IMR-90 (cell line): ENCODE measurements around the gene C5. TPM values are rescaled to one million over a fixed set of nuclear protein-coding genes. Genes with fewer than 3 reads are reported as not detected.

Experiments
- ATAC-seq: fragments of 200-7000 bp; cut with Tn5 transposase; 2 replicates; pipeline ENCODE4 v1.9.1; 2020; ENCODE audit warnings: low read depth, mild to moderate bottlenecking, moderate library complexity
- BruUV-seq: library from RNA; stranded (reverse); fragments of 400-500 nt; replicated peaks from 2 replicates; lab custom pipeline; 2021; lab: Mats Ljungman, UMichigan
- CTCF ChIA-PET: fragments of 300-600 bp; formaldehyde crosslinking; extraction: SDS; loops from one replicate; lab custom pipeline; 2021; ENCODE audit warnings: antibody characterized with exemption; lab: Yijun Ruan, JAX
- POLR2A ChIA-PET: fragments of 300-600 bp; sonication (Branson Sonifier 250); formaldehyde crosslinking; loops from one replicate; lab custom pipeline; 2022; ENCODE audit warnings: antibody characterized with exemption; ENCODE audit not compliant: unreplicated experiment; lab: Charles Lee
- DNase-seq: peaks from one replicate; pipeline ENCODE4 v3.0.0; 2013
- H2AFZ ChIP-seq: replicated peaks from 2 replicates; pipeline ENCODE3; 2013; ENCODE audit warnings: low read length, mild to moderate bottlenecking; ENCODE audit not compliant: poor library complexity
- H2AK5ac ChIP-seq: 2 replicates; pipeline ENCODE4 v1.6.1; 2013; ENCODE audit warnings: low read depth, low read length, inconsistent platforms
- H2AK9ac ChIP-seq: replicated peaks from 2 replicates; pipeline ENCODE3; 2013; ENCODE audit warnings: mild to moderate bottlenecking, low read depth, low read length, moderate library complexity; ENCODE audit not compliant: poor library complexity
- H2BK120ac ChIP-seq: 2 replicates; pipeline ENCODE4 v1.6.1; 2013; ENCODE audit warnings: low read depth, low read length, inconsistent platforms
- H2BK15ac ChIP-seq: 3 replicates; pipeline ENCODE4 v1.6.1; 2013; ENCODE audit warnings: low read depth, low read length, inconsistent platforms
- H2BK20ac ChIP-seq: 2 replicates; pipeline ENCODE4 v1.6.1; 2013; ENCODE audit warnings: low read depth, mild to moderate bottlenecking, inconsistent platforms, low read length, moderate library complexity
- H2BK5ac ChIP-seq: 2 replicates; pipeline ENCODE4 v1.6.1; 2013; ENCODE audit warnings: mild to moderate bottlenecking, low read depth, low read length, inconsistent platforms; ENCODE audit not compliant: poor library complexity, severe bottlenecking
- H3K14ac ChIP-seq: replicated peaks from 2 replicates; pipeline ENCODE4 v1.6.1; 2013; ENCODE audit warnings: low read depth, low read length, inconsistent platforms
- H3K18ac ChIP-seq: 2 replicates; pipeline ENCODE4 v1.6.1; 2013; ENCODE audit warnings: low read depth, low read length, control low read depth
- H3K23ac ChIP-seq: 2 replicates; pipeline ENCODE4 v1.6.1; 2013; ENCODE audit warnings: low read depth, low read length, inconsistent platforms
- H3K27ac ChIP-seq: 2 replicates; pipeline ENCODE4 v1.5.1; 2013; ENCODE audit warnings: mild to moderate bottlenecking, control low read depth, low read length; ENCODE audit not compliant: insufficient read depth
- H3K27me3 ChIP-seq: 2 replicates; pipeline ENCODE4 v1.6.1; 2013; ENCODE audit warnings: low read length; ENCODE audit not compliant: control insufficient read depth, insufficient read depth
- H3K36me3 ChIP-seq: 2 replicates; pipeline ENCODE4 v1.6.1; 2013; ENCODE audit warnings: low read length, mixed read lengths; ENCODE audit not compliant: control insufficient read depth, insufficient read depth
- H3K4ac ChIP-seq: 2 replicates; pipeline ENCODE4 v1.6.1; 2013; ENCODE audit warnings: low read depth, low read length, inconsistent platforms
- H3K4me1 ChIP-seq: 2 replicates; pipeline ENCODE4 v1.6.1; 2013; ENCODE audit warnings: low read length, mixed read lengths; ENCODE audit not compliant: control insufficient read depth, insufficient read depth
- H3K4me2 ChIP-seq: 2 replicates; pipeline ENCODE4 v1.6.1; 2013; ENCODE audit warnings: low read depth, mild to moderate bottlenecking, control low read depth, low read length, moderate library complexity
- H3K4me3 ChIP-seq: 2 replicates; pipeline ENCODE4 v1.5.1; 2013; ENCODE audit warnings: low read depth, mild to moderate bottlenecking, control low read depth, low read length, moderate library complexity; ENCODE audit not compliant: insufficient read depth
- H3K56ac ChIP-seq: 2 replicates; pipeline ENCODE4 v1.6.1; 2013; ENCODE audit warnings: low read length, inconsistent platforms; ENCODE audit not compliant: insufficient read depth; ENCODE audit errors: extremely low read depth
- H3K79me1 ChIP-seq, 2 experiments: 2 replicates each; pipeline ENCODE4 v1.6.1; 2013; ENCODE audit warnings: low read length in 2 of 2, inconsistent platforms in 1 of 2, low read depth in 1 of 2
- H3K9ac ChIP-seq: 2 replicates; pipeline ENCODE4 v1.6.1; 2013; ENCODE audit warnings: low read depth, low read length, control low read depth
- H3K9me1 ChIP-seq: 2 replicates; pipeline ENCODE4 v1.6.1; 2013; ENCODE audit warnings: low read length, inconsistent platforms; ENCODE audit not compliant: insufficient read depth
- H3K9me3 ChIP-seq: 2 replicates; pipeline ENCODE4 v1.6.1; 2013; ENCODE audit warnings: low read length; ENCODE audit not compliant: control insufficient read depth, insufficient read depth
- H4K20me1 ChIP-seq: 2 replicates; pipeline ENCODE4 v1.6.1; 2013; ENCODE audit warnings: low read length, inconsistent platforms; ENCODE audit not compliant: insufficient read depth
- H4K5ac ChIP-seq: 2 replicates; pipeline ENCODE4 v1.6.1; 2013; ENCODE audit warnings: mild to moderate bottlenecking, low read depth, low read length, control low read depth
- H4K8ac ChIP-seq, 2 experiments: 2 replicates each; pipeline ENCODE4 v1.6.1; 2013; ENCODE audit warnings: low read depth in 2 of 2, low read length in 2 of 2, control low read depth in 1 of 2, inconsistent platforms in 1 of 2
- H4K91ac ChIP-seq: 2 replicates; pipeline ENCODE4 v1.6.1; 2013; ENCODE audit warnings: low read depth, low read length, inconsistent platforms; ENCODE audit not compliant: insufficient read depth
- BHLHE40 ChIP-seq: fragments of 150-350 bp; IDR thresholded peaks from 2 replicates; pipeline ENCODE4 v1.6.1; 2016; ENCODE audit warnings: mild to moderate bottlenecking, low read depth, low read length
- CEBPB ChIP-seq: IDR thresholded peaks from 2 replicates; pipeline ENCODE4 v1.6.1; 2012; ENCODE audit warnings: low read depth, low read length, improper control_type of control experiment
- CTCF ChIP-seq: conservative IDR thresholded peaks from 2 replicates; pipeline ENCODE4 v1.5.1; 2012; ENCODE audit warnings: mild to moderate bottlenecking, low read depth, low read length, improper control_type of control experiment
- MAZ ChIP-seq: IDR thresholded peaks from 2 replicates; pipeline ENCODE4 v1.6.1; 2012; ENCODE audit warnings: low read depth, mild to moderate bottlenecking, low read length, improper control_type of control experiment, moderate library complexity, borderline replicate concordance
- WGBS, 2 experiments: methylation state at CpG; one replicate each; pipeline versions ENCODE4 v1.1.5 to v1.1.7; 2013; ENCODE audit warnings: missing lambda C conversion rate in 2 of 2; ENCODE audit not compliant: insufficient read length in 1 of 2; ENCODE audit errors: extremely low coverage in 2 of 2; 5-methylcytosine and 5-hydroxymethylcytosine counted together
- dilution Hi-C: fragments of 300-500 bp; cut with HindIII; formaldehyde crosslinking; loops from one replicate; pipeline ENCODE4 v1.14.3; 2018; ENCODE audit warnings: low sequenced_read_pairs; ENCODE audit not compliant: unreplicated experiment
- in situ Hi-C: fragments of 300-500 bp; cut with MboI; formaldehyde crosslinking; loops from 3 replicates; pipeline ENCODE4 v1.14.3; 2019; ENCODE audit warnings: low sequenced_read_pairs, inconsistent platforms, mixed read lengths
- intact Hi-C: fragments of 100-400 bp; cut with micrococcal nuclease; formaldehyde crosslinking; loops from 2 replicates; pipeline ENCODE4 v1.10.0; 2022
- polyA plus RNA-seq, 3 experiments: library from polyadenylated mRNA; depleted of rRNA; stranded (reverse); fragments of >200 nt; gene quantifications; 2 replicates each; pipeline ENCODE4 v1.2.3, GENCODE V29; 2012; ENCODE audit warnings: low replicate concordance in 1 of 3
- total RNA-seq: library from RNA; depleted of rRNA; stranded (reverse); fragments of >200 nt; gene quantifications from 2 replicates; pipeline ENCODE4 v1.2.3, GENCODE V29; 2012

The C5 gene
- total and polyA plus RNA-seq, 2 of the 4 experiments (the other 2 are of a cell fraction) = 1.5 to 2.3 TPM

- Histone ChIP-seq H3K27ac (no peak overlapping the region), H3K4me3 (no peak overlapping the region), H3K4me2 (no peak overlapping the region), H3K79me1 (peaks cover 0 to 15% of the 10 kb centered on the region in 2 experiments; a peak in 1 of 4 replicates), H3K14ac (peak overlapping the region; percentile 44; the same call in 1 of the 2 replicates), H2BK5ac (no peak overlapping the region), H3K27me3 (no peaks in the 10 kb centered on the region), H4K5ac (0 out of 2 replicates have a peak overlapping the region, but pooled peaks have one; percentile 4), H2BK15ac (no peak overlapping the region), H3K9me3 (no peaks in the 10 kb centered on the region), H3K9me1 (peaks cover 16% of the 10 kb centered on the region), H2AK5ac (peak overlapping the region; percentile 30), H3K36me3 (no peaks in the 10 kb centered on the region), H3K4ac (peak overlapping the region; percentile 28; the same call in 1 of the 2 replicates), H2AK9ac (peak overlapping the region; percentile 42), H2BK120ac (peak overlapping the region; percentile 35), H4K20me1 (no peaks in the 10 kb centered on the region), H4K8ac (no peak overlapping the region; a peak in 1 of 4 replicates), H3K9ac (no peak overlapping the region; the same call in 1 of the 2 replicates), H2AFZ (no peak overlapping the region), H3K4me1 (peaks cover 37% of the 10 kb centered on the region), H4K91ac (peak overlapping the region; percentile 18; the same call in 1 of the 2 replicates), H3K23ac (no peak overlapping the region), H2BK20ac (peak overlapping the region; percentile 69), H3K56ac (no peak overlapping the region), H3K18ac (no peak overlapping the region; the same call in 1 of the 2 replicates)
- intact Hi-C loops (no loop called here), dilution Hi-C loops (no loop called here), in situ Hi-C loops (no loop called here)
- ATAC-seq (no peak), DNase-seq (no peak)
- no TSS peak for BruUV-seq
- ChIA-PET POLR2A (no interaction called here), CTCF (no interaction called here)
- TF ChIP-seq CTCF (no peak), BHLHE40 (no peak), CEBPB (no peak), MAZ (no peak)
- WGBS, 2 experiments = no CpG with 5 or more reads among the region's 3 CpGs
Measured at GRCh38 chr9:120934281-120934680, 115.8 kb downstream of the C5 start.
